OCI-LY7 (cell line): ENCODE data around the gene PPP2R5C. TPM values are rescaled to one million over a fixed set of nuclear protein-coding genes. Genes with fewer than 3 reads are reported as not detected.

ENCODE experiments used
- BruUV-seq: library from RNA; stranded (reverse); fragments of 400-500 nt; replicated peaks from 2 replicates; lab custom pipeline; 2021; lab: Mats Ljungman, UMichigan
- CTCF ChIA-PET: fragments of 300-600 bp; sonication (Branson Sonifier 250); formaldehyde crosslinking; loops from one replicate; lab custom pipeline; 2022; ENCODE audit warnings: antibody characterized with exemption; ENCODE audit not compliant: unreplicated experiment; lab: Charles Lee
- POLR2A ChIA-PET: fragments of 300-600 bp; sonication (Branson Sonifier 250); formaldehyde crosslinking; loops from one replicate; lab custom pipeline; 2022; ENCODE audit warnings: antibody characterized with exemption; lab: Charles Lee
- DNase-seq: peaks from one replicate; pipeline ENCODE4 v3.0.0-alpha.2; 2015; ENCODE audit warnings: low spot score
- H2AFZ ChIP-seq: fragments of 200-600 bp; sonication (generic), shearing (Covaris generic); 2 replicates; pipeline ENCODE4 v1.6.1; 2014; ENCODE audit warnings: mild to moderate bottlenecking, antibody characterized with exemption, low read length, moderate library complexity
- H3K27ac ChIP-seq: fragments of 200-600 bp; sonication (generic); 2 replicates; pipeline ENCODE4 v1.5.1; 2014; ENCODE audit warnings: mixed run types, low read depth, mild to moderate bottlenecking, moderate library complexity, low read length, inconsistent platforms; ENCODE audit not compliant: poor library complexity, severe bottlenecking
- H3K36me3 ChIP-seq: fragments of 200-600 bp; sonication (generic); 2 replicates; pipeline ENCODE4 v1.6.1; 2014; ENCODE audit warnings: mild to moderate bottlenecking, antibody characterized with exemption, low read length, moderate library complexity, mixed read lengths; ENCODE audit not compliant: insufficient read depth
- H3K4me1 ChIP-seq: fragments of 200-600 bp; sonication (generic); 2 replicates; pipeline ENCODE4 v1.5.1; 2014; ENCODE audit warnings: mild to moderate bottlenecking, low read length; ENCODE audit not compliant: insufficient read depth, poor library complexity, severe bottlenecking
- H3K4me2 ChIP-seq: fragments of 200-600 bp; sonication (generic); 2 replicates; pipeline ENCODE4 v1.6.1; 2014; ENCODE audit warnings: mild to moderate bottlenecking, low read length
- H3K4me3 ChIP-seq: fragments of 200-600 bp; sonication (generic); 2 replicates; pipeline ENCODE4 v1.5.1; 2014; ENCODE audit warnings: mild to moderate bottlenecking, low read depth, low read length; ENCODE audit not compliant: poor library complexity, severe bottlenecking
- H3K79me2 ChIP-seq: fragments of 200-600 bp; sonication (generic); 2 replicates; pipeline ENCODE4 v1.6.1; 2016; ENCODE audit warnings: low read depth, mild to moderate bottlenecking, low read length, moderate library complexity, mixed read lengths; ENCODE audit not compliant: insufficient read depth
- H3K9me2 ChIP-seq: fragments of 200-600 bp; sonication (generic); 2 replicates; pipeline ENCODE4 v1.6.1; 2016; ENCODE audit warnings: mild to moderate bottlenecking, low read length, mixed read lengths; ENCODE audit not compliant: insufficient read depth
- H3K9me3 ChIP-seq: fragments of 200-600 bp; sonication (generic); 2 replicates; pipeline ENCODE4 v1.6.1; 2014; ENCODE audit warnings: mild to moderate bottlenecking, mixed run types, low read length, mixed read lengths
- H4K20me1 ChIP-seq: fragments of 200-600 bp; sonication (generic); 2 replicates; pipeline ENCODE4 v1.6.1; 2014; ENCODE audit warnings: mild to moderate bottlenecking, antibody characterized with exemption, low read length, moderate library complexity, mixed read lengths; ENCODE audit not compliant: insufficient read depth
- EZH2phosphoT487 ChIP-seq: fragments of 200-600 bp; sonication (generic); IDR thresholded peaks from 2 replicates; pipeline ENCODE4 v1.6.1; 2018; ENCODE audit warnings: low read depth, borderline replicate concordance, mild to moderate bottlenecking, mixed run types, antibody characterized with exemption, low read length, moderate library complexity, mixed read lengths
- intact Hi-C: fragments of 100-400 bp; cut with micrococcal nuclease; formaldehyde crosslinking; loops from one replicate; pipeline ENCODE4 v1.10.0; 2022; ENCODE audit not compliant: unreplicated experiment
- total RNA-seq, 2 experiments: library from RNA; depleted of rRNA in 1 of 2; stranded (reverse); fragments of >200 nt in 1 of 2; shearing (Covaris generic) in 1 of 2; gene quantifications; 2 replicates each; pipeline ENCODE4 v1.2.3, GENCODE V29; 2014 to 2022
- TF ChIP-seq, protein P1 (sequence below): fragments of 200-600 bp; sonication (generic); conservative IDR thresholded peaks from 2 replicates; pipeline ENCODE4 v1.5.1; 2014; ENCODE audit warnings: mild to moderate bottlenecking, antibody characterized with exemption, low read length, moderate library complexity, mixed read lengths

The PPP2R5C gene
- total RNA-seq, 2 experiments from 2014 or later: 161 to 236 TPM

DNA sequence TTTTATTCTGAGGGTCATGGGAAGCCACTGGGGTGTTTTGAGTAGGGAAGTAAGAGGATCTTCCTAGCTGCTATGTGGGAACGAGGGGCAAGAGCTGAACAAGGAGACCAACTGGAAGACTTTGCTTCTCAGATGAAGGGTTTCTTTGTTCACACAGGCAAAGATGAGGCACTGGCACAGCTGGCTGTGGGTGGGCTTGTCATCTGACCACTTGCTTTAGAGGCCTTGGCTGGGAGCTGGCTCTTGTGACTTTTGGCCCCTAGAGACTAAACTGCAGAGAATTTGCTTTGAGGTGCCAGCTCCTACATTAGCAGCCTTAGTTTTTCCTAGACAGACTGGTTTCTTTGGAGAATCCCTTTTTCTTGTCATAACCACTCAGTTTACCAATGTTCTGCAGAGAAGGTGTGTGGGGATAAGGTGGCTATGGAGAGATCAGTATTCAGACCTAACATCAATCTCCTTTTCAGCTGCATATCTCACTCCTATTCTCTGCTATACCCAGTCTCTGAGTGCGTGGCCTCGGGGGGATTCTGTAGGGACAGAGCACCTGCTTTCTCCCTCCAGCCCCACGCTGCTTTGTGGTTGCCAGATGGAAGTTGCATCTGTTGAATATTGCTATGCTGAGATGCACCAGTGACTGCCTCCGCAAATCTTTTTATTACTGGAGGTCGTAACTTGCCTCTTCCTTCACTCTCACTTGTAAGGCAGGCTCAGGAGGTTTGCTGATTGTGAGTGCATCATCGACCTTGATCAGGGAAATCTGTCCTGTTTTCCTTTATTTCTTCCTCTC, 12.7 kb downstream of the PPP2R5C start:
- Histone ChIP-seq H2AFZ (peak overlapping the region; percentile 13; the same call in 1 of the 2 replicates), H3K9me2 (no peaks in the 10 kb centered on the region), H3K4me3 (peak overlapping the region; percentile 49), H3K9me3 (peaks cover 9% of the 10 kb centered on the region; the same call in 1 of the 2 replicates), H3K27ac (peak overlapping the region; percentile 96), H4K20me1 (no peaks in the 10 kb centered on the region), H3K4me1 (peaks cover 85% of the 10 kb centered on the region), H3K4me2 (peak overlapping the region; percentile 71), H3K79me2 (peaks cover 4% of the 10 kb centered on the region; the same call in 1 of the 2 replicates), H3K36me3 (peaks cover 7% of the 10 kb centered on the region; the same call in 1 of the 2 replicates)
- BruUV-seq: no TSS peak
- ChIA-PET POLR2A (interaction anchor here (0.5 to 12.2 kb wide), 13 partner anchors 12 to 174 kb away, joined by 3 to 165 read pairs (median 3); no protein-coding TSS in a partner anchor), CTCF (interaction anchor here (0.9 to 1.1 kb wide), 2 partner anchors 45 to 69 kb away, joined by 3 read pairs; no protein-coding TSS in a partner anchor)
- DNase-seq: peak; percentile 95
- intact Hi-C loops: loop anchor here (1.0 to 5.0 kb wide), 3 partner anchors 35 to 102 kb away; no protein-coding TSS in a partner anchor
- TF ChIP-seq, protein P1, sequence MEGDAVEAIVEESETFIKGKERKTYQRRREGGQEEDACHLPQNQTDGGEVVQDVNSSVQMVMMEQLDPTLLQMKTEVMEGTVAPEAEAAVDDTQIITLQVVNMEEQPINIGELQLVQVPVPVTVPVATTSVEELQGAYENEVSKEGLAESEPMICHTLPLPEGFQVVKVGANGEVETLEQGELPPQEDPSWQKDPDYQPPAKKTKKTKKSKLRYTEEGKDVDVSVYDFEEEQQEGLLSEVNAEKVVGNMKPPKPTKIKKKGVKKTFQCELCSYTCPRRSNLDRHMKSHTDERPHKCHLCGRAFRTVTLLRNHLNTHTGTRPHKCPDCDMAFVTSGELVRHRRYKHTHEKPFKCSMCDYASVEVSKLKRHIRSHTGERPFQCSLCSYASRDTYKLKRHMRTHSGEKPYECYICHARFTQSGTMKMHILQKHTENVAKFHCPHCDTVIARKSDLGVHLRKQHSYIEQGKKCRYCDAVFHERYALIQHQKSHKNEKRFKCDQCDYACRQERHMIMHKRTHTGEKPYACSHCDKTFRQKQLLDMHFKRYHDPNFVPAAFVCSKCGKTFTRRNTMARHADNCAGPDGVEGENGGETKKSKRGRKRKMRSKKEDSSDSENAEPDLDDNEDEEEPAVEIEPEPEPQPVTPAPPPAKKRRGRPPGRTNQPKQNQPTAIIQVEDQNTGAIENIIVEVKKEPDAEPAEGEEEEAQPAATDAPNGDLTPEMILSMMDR: no peak
- TF ChIP-seq EZH2phosphoT487: no peak

DNA sequence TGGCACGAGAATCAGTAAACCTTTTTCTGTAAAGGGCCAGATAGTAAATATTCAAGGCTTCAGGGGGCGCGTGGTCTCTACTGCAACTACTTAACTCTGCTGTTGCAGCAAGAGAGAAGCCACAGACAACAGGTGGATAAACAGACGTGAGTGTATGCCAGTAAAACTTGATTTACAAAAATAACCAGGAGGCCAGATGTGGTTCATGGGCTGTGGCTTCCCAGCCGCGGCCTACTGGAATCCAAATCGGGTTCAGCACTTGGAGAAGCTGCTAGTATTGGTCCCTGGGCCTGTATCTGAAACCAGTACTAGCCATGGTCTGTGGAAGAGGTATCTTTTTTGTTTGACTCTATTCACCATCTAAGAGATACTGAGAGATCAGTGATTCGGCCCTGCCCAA, 13.3 kb downstream of the PPP2R5C start:
- Histone ChIP-seq H3K9me3 (peaks cover 9% of the 10 kb centered on the region; the same call in 1 of the 2 replicates), H3K27ac (peak overlapping the region; percentile 96), H3K4me3 (peak overlapping the region; percentile 49), H4K20me1 (no peaks in the 10 kb centered on the region), H3K79me2 (peaks cover 4% of the 10 kb centered on the region; the same call in 1 of the 2 replicates), H3K4me1 (peaks cover 84% of the 10 kb centered on the region), H2AFZ (peak overlapping the region; percentile 13; the same call in 1 of the 2 replicates), H3K4me2 (peak overlapping the region; percentile 71), H3K36me3 (peaks cover 7% of the 10 kb centered on the region; the same call in 1 of the 2 replicates), H3K9me2 (no peaks in the 10 kb centered on the region)
- DNase-seq: peak; percentile 77
- POLR2A ChIA-PET: interaction anchor here (1.4 to 12.2 kb wide), 3 partner anchors 37 to 51 kb away, joined by 3 to 165 read pairs (median 7); no protein-coding TSS in a partner anchor
- intact Hi-C loops: loop anchor here (1.0 to 5.0 kb wide), 3 partner anchors 34 to 101 kb away; no protein-coding TSS in a partner anchor
- TF ChIP-seq, protein P1: peak; percentile 45; the same call in 1 of the 2 replicates
- no peak for TF ChIP-seq EZH2phosphoT487
- BruUV-seq: TSS peak; percentile 90
- CTCF ChIA-PET: no interaction called here
